HG02623 (cell line): ENCODE measurements around the gene CYB561A3.
A peak's percentile ranks its signal among the peaks of the same experiment; 100 is the strongest.
"Not testable (repeated sequence)": the region's sequence is repeated elsewhere in the genome, so short reads cannot be mapped to it uniquely, and the experiment has no call there.

Experiments used
- ATAC-seq: cut with Tn5 transposase; IDR thresholded peaks from one replicate; pipeline ENCODE4 v1.9.1; 2021; ENCODE audit warnings: moderate library complexity; ENCODE audit not compliant: unreplicated experiment

Gene CYB561A3, protein sequence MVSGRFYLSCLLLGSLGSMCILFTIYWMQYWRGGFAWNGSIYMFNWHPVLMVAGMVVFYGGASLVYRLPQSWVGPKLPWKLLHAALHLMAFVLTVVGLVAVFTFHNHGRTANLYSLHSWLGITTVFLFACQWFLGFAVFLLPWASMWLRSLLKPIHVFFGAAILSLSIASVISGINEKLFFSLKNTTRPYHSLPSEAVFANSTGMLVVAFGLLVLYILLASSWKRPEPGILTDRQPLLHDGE

DNA sequence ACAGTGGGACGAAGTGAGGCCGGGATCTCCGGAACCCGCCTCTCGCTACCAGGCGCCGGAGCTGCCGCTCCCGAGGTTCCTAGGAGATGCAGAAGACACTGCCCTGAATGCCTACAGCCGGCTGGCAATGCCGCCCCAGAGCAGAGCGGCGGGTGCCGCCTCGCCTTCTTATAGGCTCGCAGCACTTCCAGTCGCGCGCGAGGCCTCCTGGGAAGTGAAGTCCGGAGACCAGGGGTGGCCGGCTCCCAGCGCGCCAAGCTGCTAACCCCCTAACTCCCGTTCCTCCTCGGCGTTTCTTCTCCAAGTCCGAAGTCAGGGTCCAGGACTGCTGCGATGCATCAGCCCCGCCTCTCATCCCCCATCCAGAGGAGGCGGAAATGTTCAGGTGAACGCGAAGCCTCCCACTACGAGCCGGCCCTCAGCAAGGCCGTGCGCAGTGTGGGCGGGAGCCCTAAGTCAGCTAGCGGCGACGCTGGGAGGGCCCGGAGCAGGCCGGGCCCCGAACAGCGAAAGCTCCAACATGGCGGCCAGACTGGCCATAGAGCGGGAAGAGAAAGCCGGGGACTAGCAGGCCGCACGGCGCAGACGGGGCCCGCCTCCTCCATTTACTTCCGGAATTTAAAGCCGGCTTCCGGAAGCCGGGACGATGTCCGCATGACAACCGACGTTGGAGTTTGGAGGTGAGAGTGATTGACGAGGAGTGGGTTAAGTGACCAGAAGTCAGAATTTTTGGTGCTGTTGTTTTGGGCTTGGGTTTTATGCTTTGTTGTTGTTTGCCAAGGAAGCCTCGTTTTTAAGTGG, at the start of gene CYB561A3, which contains the start of gene TMEM138:
CYB561A3 (minus strand) TSS at position 142 of the 801 bp plus-strand sequence. CDS start 5,169 bp downstream, outside the sequence.
TMEM138 (plus strand) TSS at position 634 of the 801 bp plus-strand sequence. CDS start 2,017 bp downstream, outside the sequence.
- peak; percentile 75 for ATAC-seq

DNA sequence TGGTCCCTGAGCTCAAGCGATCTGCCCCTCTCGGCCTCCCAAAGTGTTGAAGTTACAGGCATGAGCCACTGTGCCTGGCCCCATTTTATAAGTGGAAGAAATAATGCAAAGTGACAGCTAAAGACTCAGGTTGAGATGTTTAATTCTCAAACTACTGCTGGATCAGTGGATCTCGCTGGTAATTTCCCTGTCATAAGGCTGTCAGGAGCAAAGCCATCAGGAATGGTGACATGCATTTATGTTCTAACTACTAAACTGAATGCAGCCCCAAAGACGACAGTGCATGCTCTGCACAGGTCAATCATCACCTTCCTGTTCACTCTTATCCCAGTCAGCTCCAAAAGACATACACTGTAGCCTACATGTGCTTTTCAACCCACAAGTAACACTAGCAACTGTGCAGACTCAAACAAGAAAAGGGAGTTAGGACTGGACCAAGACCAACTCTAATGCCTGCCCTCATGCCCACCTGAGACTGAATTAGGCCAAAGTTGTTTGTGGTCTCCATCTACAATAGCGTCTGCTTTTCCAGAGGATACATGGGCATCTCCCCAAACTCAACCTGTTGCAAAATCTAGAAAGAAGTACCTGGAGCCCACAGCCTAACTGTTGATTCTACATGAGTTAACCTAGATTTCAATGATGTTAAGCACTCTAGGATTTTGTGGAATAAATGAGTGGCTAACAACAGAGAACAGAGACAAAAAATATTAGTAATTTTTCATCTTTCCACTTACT, 45.5 kb upstream of the CYB561A3 start:
- ATAC-seq = no peak

DNA sequence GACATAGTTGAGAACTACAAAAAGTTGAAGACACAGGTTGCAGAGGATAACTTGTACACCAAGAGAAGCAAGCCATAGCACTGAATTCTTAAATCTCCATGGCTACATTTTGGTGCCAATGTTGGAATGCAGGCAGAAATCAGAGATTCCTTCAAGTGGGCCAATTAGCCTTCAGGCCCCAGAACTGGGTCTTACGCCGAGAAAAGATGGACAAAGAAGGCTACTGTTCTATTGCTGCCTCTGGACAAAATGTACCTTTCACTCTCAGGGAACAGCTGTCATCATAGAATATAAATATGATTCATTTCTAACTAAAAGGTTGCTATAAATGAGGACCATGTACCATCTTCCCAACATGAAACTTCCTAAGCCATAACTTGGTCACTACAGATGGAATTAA, 44.4 kb upstream of the CYB561A3 start:
- ATAC-seq = no peak

DNA sequence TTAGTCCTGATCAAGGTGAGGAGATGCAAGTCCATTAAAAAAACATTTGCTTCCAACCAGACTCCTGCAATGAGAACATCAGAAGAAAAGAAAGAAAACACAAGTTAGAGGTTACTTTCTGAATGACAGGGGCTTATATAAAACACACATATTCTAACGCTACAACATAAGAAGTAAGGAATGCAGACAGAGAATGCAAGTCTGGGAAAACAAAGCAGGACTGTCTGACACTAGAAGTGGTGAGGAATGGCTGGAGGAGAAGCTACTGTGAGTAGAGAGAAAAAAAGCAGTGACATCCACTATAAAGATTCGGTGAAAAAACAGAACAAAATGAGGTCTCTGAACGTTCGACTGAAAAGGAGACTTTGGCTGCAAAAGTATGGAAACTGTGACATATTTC, 43.0 kb upstream of the CYB561A3 start:
- no peak for ATAC-seq

DNA sequence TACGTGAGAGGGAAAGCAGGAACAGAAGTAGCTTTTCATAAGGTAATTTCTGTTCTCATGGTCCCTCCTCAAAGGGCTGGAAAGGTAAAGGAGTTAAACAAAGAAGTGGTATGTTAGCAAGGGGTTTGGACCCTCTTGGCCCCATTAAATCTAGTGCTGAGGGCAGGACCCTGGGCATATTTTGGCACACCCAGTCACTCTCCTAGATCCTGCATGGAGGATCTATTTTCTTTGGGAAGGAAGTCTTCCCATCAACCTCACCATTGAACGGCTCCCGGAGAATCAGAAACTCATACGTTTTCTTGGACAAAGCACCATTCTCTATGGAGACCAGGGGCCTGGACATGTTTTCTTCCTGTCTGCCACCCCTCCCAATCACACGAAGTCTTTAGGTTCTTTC, 42.4 kb upstream of the CYB561A3 start:
- ATAC-seq = no peak

DNA sequence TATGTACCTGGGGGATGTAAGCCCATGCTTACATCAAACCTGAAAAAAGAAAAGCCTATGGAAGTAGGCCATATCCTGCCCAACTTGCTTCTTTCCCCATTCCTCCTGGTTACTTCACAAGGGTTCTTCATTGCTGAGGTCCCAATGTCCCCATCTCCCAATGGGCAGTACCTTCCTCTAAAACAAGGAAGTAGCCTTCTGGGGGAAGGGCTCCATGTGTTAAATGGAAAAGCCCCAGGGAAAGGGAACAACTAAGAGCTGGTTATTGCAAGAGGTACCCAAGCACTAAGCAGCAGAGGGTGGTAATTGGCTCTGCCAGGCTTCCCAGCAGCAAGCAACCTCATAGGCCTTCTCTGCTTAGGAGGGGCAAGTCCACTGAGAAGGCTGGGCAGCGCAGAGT, 42.0 kb upstream of the CYB561A3 start:
- ATAC-seq = no peak

DNA sequence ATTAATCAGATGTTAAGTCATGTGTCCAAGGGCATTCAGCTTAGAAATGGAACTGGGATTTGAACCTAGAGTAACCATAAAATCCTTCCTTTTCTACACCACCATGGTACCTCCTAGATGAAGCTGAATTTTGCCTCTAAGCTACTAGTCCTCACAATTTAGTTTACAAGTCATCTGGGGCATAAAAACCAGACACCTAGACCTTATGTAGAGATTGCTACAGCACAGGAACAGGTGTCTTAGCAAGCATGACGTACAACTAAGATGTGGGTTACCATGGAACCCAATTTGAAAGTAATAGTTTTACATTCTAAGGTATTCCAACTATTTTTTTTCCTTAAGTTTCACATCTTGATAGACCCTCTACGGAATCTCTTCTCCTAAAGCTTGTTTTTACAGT, 39.9 kb upstream of the CYB561A3 start:
- ATAC-seq = no peak

DNA sequence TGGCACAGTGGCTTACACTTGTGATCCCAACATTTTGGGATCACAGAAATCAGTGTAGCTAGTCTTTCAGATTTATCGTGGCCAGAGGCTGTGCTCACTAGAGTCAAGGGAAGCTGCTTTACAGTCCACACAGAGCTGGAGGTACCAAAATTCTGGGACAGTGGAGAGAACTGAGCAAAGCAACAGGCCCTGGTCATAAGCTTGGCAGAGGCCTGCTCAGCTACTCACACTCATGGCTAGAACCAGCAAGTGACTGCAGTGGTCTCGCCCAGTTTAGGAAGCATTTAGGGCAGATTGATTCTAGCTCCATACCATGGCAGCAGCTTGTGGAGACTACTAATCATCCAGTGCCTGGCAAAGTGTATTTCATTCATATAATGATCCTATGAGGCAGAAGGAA, 39.5 kb upstream of the CYB561A3 start:
- no peak for ATAC-seq

DNA sequence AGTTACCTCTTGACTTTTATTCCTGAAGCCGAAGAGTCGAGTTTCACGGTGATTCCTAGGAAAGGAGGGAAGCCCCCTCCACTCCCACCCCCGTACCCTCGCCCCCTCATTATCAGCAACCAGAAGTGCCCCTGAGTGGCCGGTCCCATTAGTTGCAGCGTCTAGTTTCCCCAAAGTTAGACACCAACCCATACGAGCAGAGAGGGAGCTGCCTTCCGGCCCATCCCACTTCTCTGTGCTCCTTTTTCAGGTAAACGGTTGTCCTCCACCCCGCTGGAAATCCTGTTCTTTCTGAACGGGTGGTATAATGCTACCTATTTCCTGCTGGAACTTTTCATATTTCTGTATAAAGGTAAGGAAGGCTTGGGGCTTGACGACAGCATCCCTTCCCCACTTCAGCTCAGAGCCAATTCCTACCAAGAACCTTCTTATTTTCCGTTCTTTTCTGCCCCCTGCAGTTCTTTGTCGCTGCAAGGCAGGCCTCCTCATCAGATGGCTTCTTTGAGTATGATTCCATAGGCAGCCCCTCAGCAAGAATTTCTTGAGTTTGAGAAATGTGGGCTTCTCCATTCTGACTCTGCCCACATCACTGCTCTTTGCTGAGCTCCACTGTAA, 31.4 kb upstream of the CYB561A3 start:
- no peak for ATAC-seq

DNA sequence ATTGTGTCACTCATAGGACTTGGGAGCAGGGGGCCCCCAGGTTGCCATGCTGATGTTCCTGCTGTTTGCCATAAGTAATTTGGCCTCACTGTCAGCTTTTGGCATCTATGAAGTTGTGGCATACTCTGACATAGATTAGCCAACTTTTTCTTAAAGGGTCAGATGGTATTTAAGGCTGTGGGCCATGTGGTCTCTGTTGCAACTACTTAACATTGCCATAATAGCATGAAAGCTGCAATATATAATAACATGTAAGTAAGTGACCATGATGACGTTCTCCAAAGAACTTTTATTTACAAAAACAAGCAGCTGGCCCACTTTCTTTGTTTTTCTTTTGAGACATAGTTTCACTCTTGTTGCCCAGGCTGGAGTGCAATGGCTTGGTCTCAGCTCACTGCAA, 28.5 kb upstream of the CYB561A3 start:
- ATAC-seq = no peak

DNA sequence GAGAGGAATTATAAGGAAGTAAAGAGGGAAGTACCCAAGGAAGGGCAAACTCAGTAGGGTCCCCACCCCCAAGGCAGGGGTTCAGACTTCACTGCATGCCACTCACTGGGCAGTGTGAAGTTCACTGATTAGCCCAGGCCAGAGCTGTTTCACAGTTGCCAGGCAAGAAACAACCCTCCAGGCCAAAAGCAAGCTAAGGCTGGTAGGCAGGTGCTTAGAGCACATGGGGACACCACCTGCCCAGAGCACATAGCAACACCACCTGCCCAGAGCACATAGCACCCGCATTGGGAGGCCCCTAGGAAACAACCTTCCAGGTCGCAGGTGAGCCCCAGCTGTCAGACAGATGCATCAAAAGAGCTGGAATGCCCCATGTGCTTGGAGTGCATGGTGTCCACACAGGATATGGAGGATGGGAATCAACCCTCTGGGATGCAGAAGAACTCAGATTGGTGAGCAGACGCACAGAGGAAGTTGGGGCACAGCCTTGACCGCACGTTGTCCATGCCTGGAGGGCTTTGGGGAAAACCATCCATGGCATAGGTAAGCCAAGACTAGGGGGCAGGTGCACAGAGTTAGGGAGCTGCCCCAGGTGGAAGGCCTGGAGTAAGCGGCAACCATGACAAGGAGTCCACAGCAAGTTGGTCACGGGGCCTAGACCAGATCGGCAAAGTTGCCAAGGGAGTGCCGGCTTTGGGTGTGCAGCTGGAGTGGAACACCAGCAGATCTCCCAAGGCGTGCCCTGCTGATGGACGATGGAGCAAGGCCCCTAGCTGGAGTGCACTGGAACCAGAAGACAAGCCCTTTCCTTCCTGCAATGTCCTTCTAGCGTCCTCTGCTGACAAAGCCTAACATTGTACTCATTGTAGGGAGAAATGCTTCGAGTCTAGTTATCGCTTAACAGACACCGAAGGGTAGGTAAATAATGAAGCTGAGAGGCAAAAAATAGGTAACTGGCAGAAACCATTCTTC, 22.9 kb upstream of the CYB561A3 start:
- ATAC-seq = no peak

DNA sequence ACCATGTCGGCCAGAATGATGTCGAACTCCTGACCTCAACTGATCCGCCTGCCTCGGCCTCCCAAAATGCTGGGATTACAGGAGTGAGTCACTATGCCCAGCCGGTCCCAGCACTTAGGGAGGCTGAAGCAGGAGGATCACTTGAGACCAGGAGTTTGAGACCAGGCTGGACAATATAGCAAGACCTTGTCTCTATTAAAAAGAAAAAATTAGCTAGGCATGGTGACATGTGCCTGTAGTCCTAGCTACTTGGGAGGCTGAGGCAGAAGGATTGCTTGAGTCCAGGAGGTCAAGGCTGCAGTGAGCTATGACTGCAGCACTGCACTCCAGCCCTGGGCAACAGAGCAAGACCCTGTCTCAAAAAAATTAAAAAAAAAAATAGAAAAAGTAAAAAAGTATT, 22.2 kb upstream of the CYB561A3 start:
- ATAC-seq = not testable (repeated sequence)

DNA sequence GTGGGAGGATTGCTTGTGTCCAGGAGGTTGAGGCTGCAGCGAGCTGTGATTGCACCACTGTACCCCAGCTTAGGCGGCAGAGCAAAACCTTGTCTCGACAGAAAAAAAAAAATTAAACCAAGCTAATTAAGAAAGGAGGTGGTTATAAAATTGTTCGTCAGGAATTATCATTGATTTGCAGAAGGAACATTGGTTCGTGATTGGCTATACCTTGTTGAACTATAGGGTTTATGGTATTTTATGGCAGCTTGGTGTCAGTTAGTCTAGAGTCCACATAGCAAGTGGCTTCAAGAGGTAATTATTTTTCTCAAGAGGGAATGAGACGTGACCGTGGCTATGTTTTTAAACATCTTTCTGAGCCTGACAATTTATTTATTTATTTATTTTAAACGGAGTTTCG, 19.2 kb upstream of the CYB561A3 start:
- no peak for ATAC-seq

DNA sequence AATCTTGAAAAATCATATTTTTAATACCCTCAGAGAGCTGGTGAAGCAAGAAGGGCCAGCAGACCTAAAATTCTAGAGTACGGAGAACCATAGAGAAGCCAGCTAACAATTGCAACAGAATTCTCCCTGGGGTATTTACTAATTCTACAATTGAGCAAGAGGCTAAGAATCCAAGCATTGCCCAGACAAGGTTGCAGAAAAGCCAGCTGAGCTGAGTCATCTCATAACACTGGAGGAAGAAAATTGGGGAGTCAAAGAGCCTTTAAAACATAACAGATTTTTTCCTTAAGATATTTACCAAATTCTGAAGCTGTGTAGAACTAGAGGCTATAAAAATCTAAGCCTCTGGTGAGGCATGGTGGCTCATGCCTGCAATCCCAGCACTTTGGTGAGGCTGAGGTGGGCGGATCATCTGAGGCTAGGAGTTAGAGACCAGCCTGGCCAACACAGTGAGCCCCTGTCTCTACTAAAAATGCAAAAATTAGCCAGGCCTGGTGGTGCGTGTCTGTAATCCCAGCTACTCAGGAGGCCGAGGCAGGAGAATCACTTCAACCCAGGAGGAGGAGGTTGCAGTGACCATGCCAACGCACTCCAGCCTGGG, 17.1 kb upstream of the CYB561A3 start:
- ATAC-seq = no peak

DNA sequence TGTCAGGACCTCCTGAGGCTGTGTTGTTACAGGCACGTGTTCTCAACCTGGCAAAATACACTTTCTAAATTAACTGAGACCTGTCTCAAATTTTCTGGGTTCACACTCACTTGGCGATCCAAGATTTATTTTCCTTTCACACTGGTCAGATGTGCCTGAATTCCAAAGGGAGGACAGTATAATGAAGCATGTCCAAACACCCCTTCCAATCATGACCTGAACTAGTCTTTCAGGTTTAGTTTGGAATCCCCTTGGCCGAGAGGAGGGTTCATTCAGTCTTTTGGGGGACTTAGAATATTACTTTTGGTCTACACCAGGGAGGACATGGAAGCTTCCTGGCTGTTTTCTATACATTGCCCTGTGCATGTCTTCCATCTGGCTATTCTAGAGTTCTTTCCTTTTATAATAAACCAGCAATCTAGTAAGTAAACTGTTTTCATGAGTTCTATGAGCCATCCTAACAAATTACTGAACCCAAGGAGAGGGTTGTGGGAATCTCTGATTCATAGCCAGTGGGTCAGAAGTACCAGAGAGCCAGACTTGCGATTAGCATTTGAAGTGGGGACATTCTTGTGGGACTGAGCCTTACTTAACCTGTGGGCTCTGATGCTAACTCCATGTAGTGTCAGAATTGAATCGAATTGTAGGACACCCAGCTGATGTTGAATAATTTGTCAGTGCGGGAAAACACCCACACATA, 15.9 kb upstream of the CYB561A3 start:
- no peak for ATAC-seq

DNA sequence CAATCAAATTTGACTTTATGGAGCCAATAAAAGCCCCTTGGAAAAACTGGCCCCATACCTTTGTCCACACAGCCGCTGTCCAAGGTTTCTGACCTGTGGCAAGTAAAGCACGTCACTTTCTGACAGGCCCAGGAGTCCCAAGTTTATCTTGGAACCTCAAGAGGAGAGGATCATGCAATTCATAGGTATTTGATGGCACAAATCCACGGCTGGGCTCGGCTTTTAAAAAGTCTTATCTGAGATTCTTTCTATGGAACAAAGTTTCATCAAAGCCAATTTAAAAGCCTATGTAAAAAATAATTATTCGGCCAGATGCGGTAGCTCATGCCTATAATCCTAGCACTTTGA, 14.1 kb upstream of the CYB561A3 start:
- no peak for ATAC-seq

DNA sequence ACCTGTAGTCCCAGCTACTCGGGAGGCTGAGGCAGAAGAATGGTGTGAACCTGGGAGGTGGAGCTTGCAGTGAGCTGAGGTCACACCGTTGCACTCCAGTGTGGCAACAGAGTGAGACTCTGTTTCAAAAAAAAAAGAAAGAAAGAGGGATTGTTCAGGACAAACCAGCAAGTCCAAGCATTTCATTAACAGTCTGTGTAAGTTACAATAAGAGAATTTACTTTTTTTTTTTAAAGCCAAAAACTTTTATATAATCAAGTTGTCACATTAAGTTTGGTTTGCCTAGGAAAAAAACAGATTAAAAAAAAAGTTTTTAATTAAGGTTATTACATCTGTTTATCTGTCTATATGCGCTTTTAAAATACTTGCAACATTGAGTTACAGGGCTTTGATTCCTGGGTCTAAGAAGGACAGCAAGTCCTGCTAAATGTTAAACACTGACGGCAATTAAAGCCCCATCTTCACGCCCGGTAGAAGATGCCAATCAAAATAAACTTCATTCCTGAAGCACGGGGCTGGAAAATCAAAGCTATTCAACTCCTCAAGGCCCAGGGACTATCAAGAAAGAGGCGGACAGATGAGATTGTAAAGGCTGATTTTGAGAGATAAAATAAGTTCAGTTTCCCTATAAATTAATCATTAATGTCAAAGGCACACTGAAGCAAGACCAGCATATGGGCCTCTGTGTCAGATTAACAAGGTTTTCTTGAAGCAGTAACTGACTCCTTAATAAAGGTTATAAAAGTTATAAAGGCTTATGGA, 11.2 kb upstream of the CYB561A3 start:
- no peak for ATAC-seq

DNA sequence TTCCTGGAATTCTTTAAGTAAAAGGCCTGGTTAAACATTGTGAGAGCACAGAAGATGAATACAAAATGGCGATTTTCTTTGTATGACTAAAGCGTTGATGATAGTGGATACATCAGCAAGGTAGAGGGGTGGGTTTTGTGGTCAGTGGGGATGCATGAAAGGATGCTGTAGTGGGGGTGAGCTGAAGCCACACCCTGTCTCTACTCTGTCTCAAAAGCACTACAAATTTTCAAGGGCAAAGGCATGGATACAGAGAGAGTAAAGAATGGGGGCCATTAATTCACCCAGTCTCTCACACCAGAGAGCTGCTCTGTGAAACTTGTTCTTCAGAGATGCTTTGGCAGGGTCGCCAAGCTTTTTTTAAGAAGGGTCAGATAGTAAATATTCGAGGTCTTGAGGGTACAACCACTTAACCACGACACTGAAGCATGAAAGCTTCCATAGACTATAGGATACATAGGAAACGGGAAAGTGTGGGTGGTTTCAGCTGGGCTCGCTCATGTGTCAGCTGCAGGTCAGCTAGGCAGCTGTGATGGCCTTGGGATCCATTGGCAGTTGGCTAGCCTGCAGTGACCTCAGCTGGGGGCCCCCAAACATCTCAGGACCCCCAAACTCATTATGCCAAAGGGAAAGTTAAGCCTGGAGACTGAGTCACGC, 8.8 kb upstream of the CYB561A3 start:
- ATAC-seq = no peak
